Urinary bladder (tissue), 4 donors: Measurements from ENCODE around the gene LCN1. TPM values are rescaled to one million over a fixed set of nuclear protein-coding genes. Genes with fewer than 3 reads are reported as not detected.
"Not testable (repeated sequence)": the region's sequence is repeated elsewhere in the genome, so short reads cannot be mapped to it uniquely, and the experiment has no call there.

Experiments
- DNase-seq: peaks from one replicate; pipeline ENCODE4 v3.0.0-alpha.2; 2015; ENCODE audit errors: extremely low spot score
- H3K27ac ChIP-seq: one replicate; pipeline ENCODE4 v1.5.1; 2013; ENCODE audit warnings: low read depth, mild to moderate bottlenecking, moderate library complexity
- H3K36me3 ChIP-seq: one replicate; pipeline ENCODE4 v1.6.1; 2013; ENCODE audit warnings: mild to moderate bottlenecking, moderate library complexity; ENCODE audit not compliant: insufficient read depth
- H3K4me1 ChIP-seq: one replicate; pipeline ENCODE4 v1.6.1; 2013; ENCODE audit warnings: mild to moderate bottlenecking, moderate library complexity; ENCODE audit not compliant: insufficient read depth
- H3K4me3 ChIP-seq: one replicate; pipeline ENCODE4 v1.5.1; 2013; ENCODE audit warnings: low read depth, low read length
- WGBS: extraction: QIAGEN DNeasy Blood & Tissue Kit; methylation state at CpG from one replicate; pipeline ENCODE4 v1.1.7; 2013; 5-methylcytosine and 5-hydroxymethylcytosine counted together
- polyA plus RNA-seq: library from polyadenylated mRNA; stranded (reverse); fragments of 200-250 nt; gene quantifications from one replicate; pipeline ENCODE4 v1.2.3, GENCODE V29; 2013
- total RNA-seq: library from RNA; depleted of rRNA; stranded (reverse); fragments of >200 nt; gene quantifications from one replicate; pipeline ENCODE4 v1.2.3, GENCODE V29; 2014
- donor health status: healthy with polysubstance abuse.
- donor health status: healthy.

Gene LCN1
- total and polyA plus RNA-seq, 2 donors: not detected

DNA sequence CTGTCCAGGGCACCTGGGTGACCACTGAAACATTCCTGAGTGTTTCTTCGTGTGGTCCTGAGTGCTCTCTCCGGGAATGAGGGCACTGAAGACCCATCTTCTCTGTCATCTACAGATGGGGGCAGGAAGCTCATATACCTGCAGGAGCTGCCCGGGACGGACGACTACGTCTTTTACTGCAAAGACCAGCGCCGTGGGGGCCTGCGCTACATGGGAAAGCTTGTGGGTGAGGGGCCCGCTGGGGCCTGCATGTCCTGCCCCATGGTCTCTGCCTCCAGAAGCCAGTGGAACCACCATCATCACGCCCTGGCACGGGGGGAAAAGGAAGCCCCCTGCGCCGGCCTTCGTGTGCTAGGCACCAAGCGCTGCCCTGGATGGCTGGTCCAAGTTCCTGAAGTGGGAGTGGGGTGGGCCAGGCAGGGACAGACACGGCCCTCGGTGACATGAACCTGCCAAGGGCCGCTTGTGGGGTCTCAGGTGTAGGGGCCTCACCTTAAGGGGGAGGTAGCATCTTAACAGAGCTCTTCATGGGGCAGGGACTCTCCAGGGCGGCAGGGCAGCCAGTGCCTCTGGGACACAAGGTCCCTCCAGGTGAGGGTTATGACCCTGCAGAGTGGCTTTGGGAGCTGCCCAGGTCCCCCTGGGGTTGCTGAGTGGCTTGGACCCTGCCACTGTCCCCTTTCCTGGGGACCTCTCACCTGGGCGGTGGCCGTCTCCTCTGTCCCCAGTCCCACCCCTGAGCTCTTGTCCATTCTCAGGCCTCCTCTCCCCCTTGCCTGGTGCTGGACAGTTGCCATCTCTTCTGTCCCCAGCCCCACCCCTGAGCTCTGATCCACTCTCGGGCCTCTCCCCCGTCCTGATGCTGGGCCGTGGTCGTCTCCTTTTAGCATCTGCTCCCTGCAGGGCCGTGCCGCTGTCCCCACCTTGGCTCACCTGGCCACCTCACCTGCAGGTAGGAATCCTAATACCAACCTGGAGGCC, 26.8 kb downstream of the LCN1 start:
- H3K4me1 ChIP-seq: no peaks in the 10 kb centered on the region
- no peaks in the 10 kb centered on the region for H3K36me3 ChIP-seq
- H3K27ac ChIP-seq: no peak overlapping the region
- WGBS: 76% methylated on average over 28 of the region's 28 CpGs
- no peak overlapping the region for H3K4me3 ChIP-seq
- DNase-seq: no peak

DNA sequence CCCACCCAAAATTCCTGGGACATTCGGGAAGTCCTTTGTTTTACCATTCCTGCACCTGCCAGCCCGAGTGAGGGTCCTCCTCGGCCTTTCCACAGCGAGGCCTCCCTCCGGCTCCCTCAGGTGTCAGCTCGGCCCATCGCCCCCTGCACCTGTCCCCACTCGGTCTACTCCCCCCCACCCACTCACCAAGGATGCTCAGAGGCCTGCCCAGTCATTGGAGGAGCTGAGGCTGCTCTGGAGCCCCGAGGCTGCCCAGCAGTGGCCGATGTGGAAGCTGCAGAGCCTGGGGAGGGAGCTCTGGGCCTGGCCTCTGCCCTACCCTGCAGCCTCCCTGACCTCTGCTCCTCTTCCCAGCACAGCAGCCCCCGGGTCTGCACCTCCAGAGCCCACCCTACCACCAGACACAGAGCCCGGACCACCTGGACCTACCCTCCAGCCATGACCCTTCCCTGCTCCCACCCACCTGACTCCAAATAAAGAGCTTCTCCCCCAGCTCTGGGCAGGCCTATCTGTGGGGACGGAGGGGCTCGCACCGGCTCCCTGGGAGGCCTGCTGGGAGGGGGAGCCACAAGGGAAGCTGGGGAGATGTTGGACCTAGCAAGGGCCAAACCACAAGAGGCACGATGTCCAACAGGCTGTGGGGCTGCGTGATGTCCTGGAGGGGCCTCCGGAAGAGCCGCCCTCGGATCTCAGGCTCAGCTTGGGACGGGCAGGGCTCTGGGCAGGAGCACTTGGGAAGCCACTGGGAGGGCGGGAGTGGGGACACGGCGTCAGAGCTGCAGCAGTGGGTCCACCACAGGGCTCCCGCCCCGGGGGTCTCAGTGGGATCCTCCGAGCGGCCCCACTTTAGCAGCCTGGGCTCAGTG, 28.5 kb downstream of the LCN1 start:
- H3K4me1 ChIP-seq, H3K27ac ChIP-seq, H3K4me3 ChIP-seq, H3K36me3 ChIP-seq, DNase-seq: not testable (repeated sequence)
- 81% methylated on average over 25 of the region's 28 CpGs for WGBS

DNA sequence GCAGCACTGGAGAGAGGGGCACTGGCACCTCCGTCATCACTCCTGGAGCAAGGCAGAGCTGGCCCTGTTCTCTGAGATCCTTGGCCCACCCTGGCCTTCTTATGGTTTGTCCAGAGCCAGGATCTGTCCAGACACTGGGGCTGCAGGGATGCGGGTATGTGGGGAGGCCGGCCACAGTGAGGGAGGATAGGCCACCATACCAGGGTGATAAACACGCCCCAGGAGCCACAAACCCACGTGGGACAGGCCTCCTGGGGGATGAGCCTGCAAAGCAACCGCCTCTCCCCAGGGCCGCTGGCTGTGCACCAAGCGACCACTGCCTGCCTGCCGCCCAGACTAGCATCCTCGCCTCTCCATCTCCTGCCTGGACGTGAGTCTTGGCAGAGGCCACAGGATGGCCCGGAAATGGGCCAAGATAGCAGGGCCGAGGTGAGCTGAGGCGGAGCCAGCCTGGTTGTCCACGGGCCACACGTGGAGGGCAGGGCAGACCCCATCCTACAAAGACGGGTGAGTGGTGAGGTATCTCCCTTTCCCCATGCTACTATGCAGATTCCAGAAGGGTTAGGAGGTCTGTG, 29.2 kb downstream of the LCN1 start:
- H3K36me3 ChIP-seq: no peaks in the 10 kb centered on the region
- no peaks in the 10 kb centered on the region for H3K4me1 ChIP-seq
- no peak for DNase-seq
- whole genome bisulfite sequencing: 68% methylated on average over 17 of the region's 17 CpGs
- H3K4me3 ChIP-seq: no peak overlapping the region
- no peak overlapping the region for H3K27ac ChIP-seq

DNA sequence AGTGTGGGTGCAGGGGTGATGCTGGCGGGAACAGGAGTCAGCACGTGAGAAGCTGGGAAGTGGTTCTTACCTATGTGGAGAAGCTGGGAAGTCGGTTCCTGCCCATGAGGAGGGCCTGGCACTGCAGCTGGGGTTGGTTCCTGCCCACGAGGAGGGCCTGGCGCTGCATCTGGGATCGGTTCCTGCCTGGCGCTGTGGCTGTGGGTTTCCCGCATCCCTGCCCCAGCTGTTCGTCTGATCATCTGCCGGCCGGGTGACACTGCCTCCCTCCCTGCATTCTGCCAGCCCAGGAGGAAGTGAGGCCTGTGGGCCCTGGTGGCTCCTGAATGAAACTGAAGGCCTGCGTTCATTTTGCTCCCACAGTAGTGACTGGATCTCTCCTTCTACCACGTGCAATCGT, 29.8 kb downstream of the LCN1 start:
- WGBS: 60% methylated on average over 14 of the region's 14 CpGs
- H3K27ac ChIP-seq: no peak overlapping the region
- no peaks in the 10 kb centered on the region for H3K4me1 ChIP-seq
- DNase-seq: no peak
- H3K4me3 ChIP-seq: no peak overlapping the region
- H3K36me3 ChIP-seq: no peaks in the 10 kb centered on the region

DNA sequence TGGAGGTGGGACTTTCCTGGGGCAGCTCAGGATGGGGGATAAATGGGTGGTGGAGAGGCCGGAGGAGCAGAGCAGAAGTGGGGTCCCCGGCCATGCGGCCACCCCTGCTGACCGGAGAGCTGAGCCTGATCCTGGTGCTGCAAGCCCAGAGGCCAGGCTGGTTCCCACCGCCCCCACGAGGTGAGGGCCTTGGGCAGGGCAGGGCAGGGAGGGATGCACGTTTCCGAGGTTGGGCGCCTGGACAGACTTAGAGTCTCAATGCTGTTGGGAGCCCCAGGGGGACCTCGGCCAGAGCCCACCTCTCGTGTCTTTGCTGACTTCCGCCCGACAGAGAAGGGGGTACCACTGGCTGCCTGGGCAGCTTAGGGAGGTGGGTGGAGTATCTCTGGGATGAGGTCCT, 30.2 kb downstream of the LCN1 start:
- no peaks in the 10 kb centered on the region for H3K4me1 ChIP-seq
- no peak overlapping the region for H3K27ac ChIP-seq
- DNase-seq: no peak
- 86% methylated on average over 13 of the region's 13 CpGs for WGBS
- H3K4me3 ChIP-seq: no peak overlapping the region
- H3K36me3 ChIP-seq: no peaks in the 10 kb centered on the region

DNA sequence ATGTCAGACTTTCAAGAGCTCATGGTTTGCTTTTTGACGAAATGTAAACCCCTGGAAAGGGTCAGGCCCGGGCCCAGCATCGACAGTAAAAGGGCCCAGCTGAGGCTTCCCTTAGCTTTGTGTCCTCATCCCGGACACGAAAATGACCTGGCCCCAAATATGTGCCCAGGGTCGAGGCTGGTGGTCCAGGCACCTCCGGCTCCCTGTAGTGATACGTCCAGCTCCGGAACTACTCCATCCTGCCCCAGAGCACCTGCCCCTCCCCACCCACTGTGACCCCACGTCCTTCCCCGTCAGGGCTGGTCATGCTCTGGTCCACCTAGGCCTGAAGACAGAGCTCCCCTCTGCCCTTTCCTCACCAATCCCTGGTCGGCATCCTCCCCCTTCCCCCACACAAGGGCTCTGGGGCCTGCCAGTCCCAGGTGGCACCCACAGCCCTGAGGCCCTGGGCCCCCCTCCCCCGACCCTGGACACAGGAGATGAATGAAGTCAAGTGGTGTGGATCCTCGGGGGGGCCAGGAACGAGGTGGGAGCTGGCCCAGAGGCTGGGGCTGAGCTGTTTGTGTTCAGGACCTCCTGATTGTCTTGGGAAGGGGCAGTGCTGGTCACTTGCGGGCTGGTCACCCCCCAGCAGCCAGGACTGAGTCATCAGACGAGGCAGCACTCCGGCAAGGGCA, 30.9 kb downstream of the LCN1 start:
- Histone ChIP-seq H3K27ac (no peak overlapping the region), H3K4me3 (no peak overlapping the region), H3K36me3 (no peaks in the 10 kb centered on the region), H3K4me1 (no peaks in the 10 kb centered on the region)
- 77% methylated on average over 18 of the region's 18 CpGs for whole genome bisulfite sequencing
- DNase-seq: no peak

DNA sequence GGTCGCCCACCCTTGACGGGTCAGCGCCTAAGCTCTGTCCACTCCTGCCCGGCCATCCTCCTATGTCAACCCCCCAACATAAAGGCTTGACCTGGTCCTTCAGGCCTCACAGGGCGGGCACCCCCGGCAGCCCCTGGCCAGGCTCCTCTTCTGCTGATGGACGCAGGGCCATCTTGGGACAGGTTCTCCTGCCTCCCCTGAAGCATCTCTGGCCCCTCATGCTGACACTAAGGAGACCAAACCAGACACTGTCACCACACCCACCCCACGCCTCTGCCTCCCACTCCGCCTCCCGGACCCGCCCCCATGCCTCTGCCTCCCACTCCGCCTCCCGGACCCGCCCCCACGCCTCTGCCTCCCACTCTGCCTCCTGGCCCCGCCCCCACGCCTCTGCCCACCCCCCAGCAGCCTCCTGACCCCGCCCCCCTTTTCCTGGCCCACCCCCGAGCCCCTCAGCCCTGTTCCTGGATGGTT, 31.5 kb downstream of the LCN1 start:
- Histone ChIP-seq H3K36me3 (no peaks in the 10 kb centered on the region), H3K4me1 (no peaks in the 10 kb centered on the region), H3K27ac (no peak overlapping the region), H3K4me3 (no peak overlapping the region)
- no peak for DNase-seq
- WGBS: 83% methylated on average over 19 of the region's 19 CpGs

DNA sequence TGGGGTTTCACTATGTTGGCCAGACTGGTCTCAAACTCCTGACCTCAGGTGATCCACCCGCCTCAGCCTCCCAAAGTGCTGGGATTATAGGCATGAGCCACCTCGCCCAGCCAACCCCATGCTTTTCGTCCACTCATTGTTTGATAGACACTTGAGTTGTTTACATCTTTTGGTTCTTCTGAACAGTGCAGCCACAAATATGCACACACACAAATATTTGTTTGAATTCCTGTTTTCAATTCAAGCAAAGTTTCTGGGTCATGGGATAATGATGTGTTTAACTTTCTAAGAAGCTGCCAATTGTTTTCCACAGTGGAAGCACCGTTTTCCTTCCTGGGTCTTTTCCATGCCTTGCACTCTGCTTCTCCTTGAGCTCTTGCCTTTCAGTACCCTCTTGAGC, 33.5 kb downstream of the LCN1 start:
- H3K4me1 ChIP-seq: no peaks in the 10 kb centered on the region
- no peaks in the 10 kb centered on the region for H3K36me3 ChIP-seq
- H3K27ac ChIP-seq: no peak overlapping the region
- WGBS: 66% methylated on average over 4 of the region's 4 CpGs
- DNase-seq: no peak
- H3K4me3 ChIP-seq: no peak overlapping the region

DNA sequence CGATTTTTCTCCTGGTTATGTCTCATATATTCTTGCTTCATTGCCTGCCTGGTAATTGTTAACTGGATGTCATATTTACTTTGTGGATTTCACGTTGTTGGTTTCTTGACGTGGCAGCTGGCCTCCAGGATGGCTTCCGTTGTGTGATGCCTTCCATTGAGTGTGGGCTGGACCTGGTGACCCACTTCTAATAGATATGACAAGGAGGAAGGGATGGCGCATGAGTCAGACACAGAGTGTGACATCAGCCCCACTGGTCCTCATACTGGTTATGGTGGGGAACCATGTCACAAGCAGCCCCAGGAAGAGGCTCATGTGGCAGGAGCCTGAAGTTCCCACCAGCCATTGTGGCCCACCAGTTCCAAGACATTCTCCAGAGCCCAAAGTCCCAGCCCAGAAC, 34.0 kb downstream of the LCN1 start:
- Histone ChIP-seq H3K27ac (no peak overlapping the region), H3K36me3 (no peaks in the 10 kb centered on the region), H3K4me1 (no peaks in the 10 kb centered on the region), H3K4me3 (no peak overlapping the region)
- DNase-seq: no peak
- 84% methylated on average over 5 of the region's 5 CpGs for WGBS

DNA sequence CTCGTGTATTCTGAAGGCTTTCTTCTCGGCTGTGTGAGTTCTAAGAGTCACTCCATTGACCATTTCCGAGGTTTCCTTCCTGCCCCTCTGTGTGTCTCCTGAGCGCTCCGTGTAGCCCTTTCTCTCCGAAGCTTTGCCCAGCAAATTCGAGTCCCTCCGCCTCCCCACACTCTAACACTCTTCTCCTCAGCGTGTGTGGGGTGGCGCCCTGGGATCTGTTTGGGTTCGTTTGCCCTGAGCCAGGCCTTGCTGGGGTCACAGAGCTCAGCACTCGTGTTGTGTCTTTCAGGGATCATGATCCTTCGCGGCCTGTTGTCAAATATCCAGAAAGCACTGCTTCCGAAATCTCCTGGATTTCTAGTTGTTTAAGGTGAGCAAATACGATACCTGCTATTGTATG, 34.7 kb downstream of the LCN1 start:
- Histone ChIP-seq H3K4me3 (no peak overlapping the region), H3K36me3 (no peaks in the 10 kb centered on the region), H3K4me1 (no peaks in the 10 kb centered on the region), H3K27ac (no peak overlapping the region)
- no peak for DNase-seq
- WGBS: 71% methylated on average over 16 of the region's 16 CpGs

DNA sequence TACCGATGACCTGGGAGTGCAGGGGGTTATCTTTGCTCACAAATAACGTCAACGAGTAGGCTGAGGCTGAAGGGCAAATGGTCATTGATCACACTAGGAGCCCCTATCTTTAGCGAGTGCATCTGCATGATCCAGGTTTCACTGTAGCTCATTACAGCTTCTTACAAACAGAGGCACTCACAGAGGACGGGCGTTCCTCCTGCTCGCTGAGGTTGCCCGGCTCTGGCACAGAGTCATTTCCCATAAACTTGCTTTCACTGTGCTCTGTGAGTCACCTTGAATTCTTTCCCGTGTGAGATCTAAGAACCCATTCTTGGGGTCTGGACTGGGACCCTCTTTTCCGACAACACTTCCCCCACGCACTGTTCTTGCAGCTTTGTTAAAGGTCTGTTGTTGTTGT, 38.4 kb downstream of the LCN1 start:
- no peak overlapping the region for H3K27ac ChIP-seq
- H3K4me3 ChIP-seq: no peak overlapping the region
- no peak for DNase-seq
- WGBS: 54% methylated on average over 11 of the region's 11 CpGs
- H3K4me1 ChIP-seq: no peaks in the 10 kb centered on the region
- no peaks in the 10 kb centered on the region for H3K36me3 ChIP-seq

DNA sequence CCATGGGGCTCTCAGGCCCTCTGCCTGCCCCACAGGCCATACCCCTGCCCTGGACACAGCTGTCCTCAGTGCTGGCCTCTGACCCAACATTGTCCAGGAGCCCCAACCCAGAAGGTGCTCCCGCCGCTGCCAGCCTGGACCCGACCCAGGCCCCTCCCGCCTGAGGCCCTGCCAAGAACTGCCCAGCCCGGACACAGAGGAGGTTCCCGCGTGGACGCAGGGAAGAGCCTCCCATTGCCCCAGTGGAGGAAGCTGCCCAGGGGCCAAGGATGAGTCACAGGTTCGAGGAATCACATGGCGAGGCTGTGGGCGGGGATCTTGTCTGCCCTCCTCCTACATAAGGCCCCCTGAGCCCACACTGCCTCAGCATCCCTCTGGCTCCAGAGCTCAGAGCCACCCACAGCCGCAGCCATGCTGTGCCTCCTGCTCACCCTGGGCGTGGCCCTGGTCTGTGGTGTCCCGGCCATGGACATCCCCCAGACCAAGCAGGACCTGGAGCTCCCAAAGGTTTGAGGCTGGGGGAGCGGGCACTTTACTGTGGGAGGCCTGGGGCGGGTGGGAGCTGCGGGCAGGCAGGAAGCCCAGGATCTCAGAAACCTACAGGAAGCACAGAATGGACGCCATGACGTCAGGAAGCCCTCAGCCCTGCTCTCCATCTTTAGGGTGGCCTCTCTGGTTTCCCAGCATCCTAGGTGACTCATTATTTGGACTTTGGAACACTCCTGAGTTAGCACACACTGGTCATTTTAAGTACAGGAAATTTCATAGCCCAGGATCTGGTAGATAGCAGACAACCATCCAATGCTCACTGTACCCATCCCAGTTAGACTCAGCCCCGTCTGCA, 40.4 kb downstream of the LCN1 start, which contains the start of gene PAEP:
TSS of gene PAEP (plus strand) at position 366 of the 844 bp plus-strand sequence.
- Histone ChIP-seq H3K4me1 (no peaks in the 10 kb centered on the region), H3K27ac (no peak within 1 kb of the TSS), H3K4me3 (no peak within 1 kb of the TSS), H3K36me3 (no peaks in the 10 kb centered on the region)
- WGBS: 85% methylated on average over 20 of the region's 20 CpGs
- no peak for DNase-seq
